Mesothelial cell of epicardium (in vitro differentiated cells): Measurements from ENCODE around the gene PPP1R26. TPM values are rescaled to one million over a fixed set of nuclear protein-coding genes. Genes with fewer than 3 reads are reported as not detected.

Experiments used
- DNase-seq, 2 experiments: peaks; one replicate each; pipeline ENCODE4 v3.0.0; 2021; ENCODE audit warnings: low spot score in 2 of 2; ENCODE audit not compliant: unreplicated experiment in 2 of 2
- H3K27ac Mint-ChIP-seq: 2 replicates; pipeline ENCODE4 v1.8.0; 2021; ENCODE audit warnings: mixed read lengths
- H3K27me3 Mint-ChIP-seq: 2 replicates; pipeline ENCODE4 v1.8.0; 2021; ENCODE audit warnings: low read depth, mixed read lengths
- H3K36me3 Mint-ChIP-seq: 2 replicates; pipeline ENCODE4 v1.8.0; 2021; ENCODE audit warnings: mixed read lengths
- H3K4me1 Mint-ChIP-seq: 2 replicates; pipeline ENCODE4 v1.8.0; 2021; ENCODE audit warnings: mixed read lengths
- H3K4me3 Mint-ChIP-seq: 2 replicates; pipeline ENCODE4 v1.8.0; 2021; ENCODE audit warnings: mild to moderate bottlenecking, moderate library complexity, mixed read lengths
- H3K9me3 Mint-ChIP-seq: 2 replicates; pipeline ENCODE4 v1.8.0; 2021; ENCODE audit warnings: mixed read lengths
- total RNA-seq: library from RNA; stranded (reverse); gene quantifications from 3 replicates; pipeline ENCODE4 v1.2.1, GENCODE V29; 2021
- TF ChIP-seq, protein P1 (sequence below): fragments of 200-600 bp; sonication (generic); IDR thresholded peaks from one replicate; pipeline ENCODE4 v1.5.0; 2021; ENCODE audit warnings: antibody characterized with exemption; ENCODE audit not compliant: unreplicated experiment

PPP1R26 gene
- total RNA-seq, 1 donor from 2014 or later, result 27.9 TPM

DNA sequence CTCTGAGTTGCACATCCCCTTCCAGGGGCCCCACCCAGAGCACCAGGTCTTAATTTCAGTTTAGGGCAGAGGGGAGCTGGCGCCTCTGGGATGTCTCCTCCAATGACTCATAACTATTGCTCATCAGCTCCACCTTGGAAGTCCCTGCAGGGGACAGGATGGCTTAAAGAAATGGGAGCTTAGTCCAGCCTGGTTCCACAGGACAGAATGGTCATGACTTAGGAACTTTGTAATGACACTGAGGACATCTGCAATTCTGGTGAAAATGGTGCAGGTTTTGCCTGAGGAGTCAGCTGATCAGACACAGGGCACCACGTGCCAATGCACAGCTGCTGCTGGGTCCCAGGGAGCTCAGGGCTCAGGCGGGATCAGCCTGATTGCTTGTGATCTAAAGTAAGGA lies 16.4 kb upstream of the PPP1R26 start:
- no peak overlapping the region for H3K4me3 Mint-ChIP-seq
- TF ChIP-seq, protein P1, sequence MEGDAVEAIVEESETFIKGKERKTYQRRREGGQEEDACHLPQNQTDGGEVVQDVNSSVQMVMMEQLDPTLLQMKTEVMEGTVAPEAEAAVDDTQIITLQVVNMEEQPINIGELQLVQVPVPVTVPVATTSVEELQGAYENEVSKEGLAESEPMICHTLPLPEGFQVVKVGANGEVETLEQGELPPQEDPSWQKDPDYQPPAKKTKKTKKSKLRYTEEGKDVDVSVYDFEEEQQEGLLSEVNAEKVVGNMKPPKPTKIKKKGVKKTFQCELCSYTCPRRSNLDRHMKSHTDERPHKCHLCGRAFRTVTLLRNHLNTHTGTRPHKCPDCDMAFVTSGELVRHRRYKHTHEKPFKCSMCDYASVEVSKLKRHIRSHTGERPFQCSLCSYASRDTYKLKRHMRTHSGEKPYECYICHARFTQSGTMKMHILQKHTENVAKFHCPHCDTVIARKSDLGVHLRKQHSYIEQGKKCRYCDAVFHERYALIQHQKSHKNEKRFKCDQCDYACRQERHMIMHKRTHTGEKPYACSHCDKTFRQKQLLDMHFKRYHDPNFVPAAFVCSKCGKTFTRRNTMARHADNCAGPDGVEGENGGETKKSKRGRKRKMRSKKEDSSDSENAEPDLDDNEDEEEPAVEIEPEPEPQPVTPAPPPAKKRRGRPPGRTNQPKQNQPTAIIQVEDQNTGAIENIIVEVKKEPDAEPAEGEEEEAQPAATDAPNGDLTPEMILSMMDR, result no peak
- H3K27me3 Mint-ChIP-seq, result peaks cover 1% of the 10 kb centered on the region
- no peak for DNase-seq
- H3K9me3 Mint-ChIP-seq, result peaks cover 4% of the 10 kb centered on the region
- no peak overlapping the region for H3K27ac Mint-ChIP-seq
- H3K4me1 Mint-ChIP-seq, result peaks cover 3% of the 10 kb centered on the region
- H3K36me3 Mint-ChIP-seq, result no peaks in the 10 kb centered on the region

DNA sequence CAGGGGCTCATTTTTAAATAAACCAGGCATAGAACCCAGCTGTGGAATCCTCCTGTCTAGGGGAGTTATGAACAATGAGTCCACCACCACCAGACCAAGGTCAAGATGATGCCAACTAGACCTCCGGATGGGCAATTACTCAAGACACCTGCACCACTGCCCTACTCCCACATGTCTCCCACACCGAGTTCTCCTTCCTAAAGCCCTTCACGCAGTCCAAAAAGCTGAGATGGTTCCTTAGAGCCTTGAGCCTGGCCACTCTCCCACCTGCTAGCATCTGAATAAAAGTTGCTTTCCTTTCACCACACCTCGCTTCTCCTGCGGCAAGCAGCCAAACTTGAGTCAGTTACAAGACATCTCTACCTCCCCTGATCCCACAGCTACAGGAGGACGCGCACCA lies 15.4 kb upstream of the PPP1R26 start:
- Mint-ChIP-seq H3K27ac (no peak overlapping the region), H3K9me3 (no peaks in the 10 kb centered on the region), H3K4me3 (no peak overlapping the region), H3K4me1 (peaks cover 12% of the 10 kb centered on the region), H3K36me3 (no peaks in the 10 kb centered on the region), H3K27me3 (peaks cover 1% of the 10 kb centered on the region)
- TF ChIP-seq, protein P1, result no peak
- no peak for DNase-seq

DNA sequence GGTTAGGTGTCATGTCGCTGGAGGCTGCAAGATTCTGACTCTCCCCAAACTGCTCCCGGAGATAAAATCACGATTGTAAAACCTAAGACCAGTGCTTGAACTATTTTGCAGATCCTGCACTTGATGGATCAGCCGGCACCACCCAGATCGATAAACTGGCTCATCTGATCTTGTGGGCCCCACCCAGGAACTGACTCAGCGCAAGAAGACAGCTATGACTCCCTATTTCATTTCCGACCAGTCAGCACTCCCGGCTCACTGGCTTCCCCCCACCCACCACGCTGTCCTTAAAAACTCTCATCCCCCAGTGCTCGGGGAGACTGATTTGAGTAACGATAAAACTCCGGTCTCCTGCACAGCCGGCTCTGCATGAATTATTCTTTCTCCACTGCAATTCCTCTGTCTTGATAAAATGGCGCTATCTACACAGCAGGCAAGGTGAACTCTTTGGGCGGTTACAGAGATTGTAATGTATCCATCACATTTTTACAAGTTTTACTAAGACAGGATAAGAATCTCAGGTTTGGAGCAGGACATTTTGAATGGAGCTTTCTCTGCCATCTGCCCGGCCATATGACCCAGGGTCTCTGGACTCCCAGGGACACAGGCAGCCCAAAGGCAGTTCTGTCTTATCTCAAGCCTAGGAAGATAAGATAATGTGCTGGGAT lies 10.6 kb upstream of the PPP1R26 start:
- TF ChIP-seq, protein P1, result no peak
- H3K9me3 Mint-ChIP-seq, result no peaks in the 10 kb centered on the region
- no peaks in the 10 kb centered on the region for H3K36me3 Mint-ChIP-seq
- peaks cover 22% of the 10 kb centered on the region for H3K4me1 Mint-ChIP-seq
- H3K27ac Mint-ChIP-seq, result peak overlapping the region; percentile 71
- DNase-seq, result no peak
- H3K27me3 Mint-ChIP-seq, result no peaks in the 10 kb centered on the region
- peak overlapping the region; percentile 51 for H3K4me3 Mint-ChIP-seq

DNA sequence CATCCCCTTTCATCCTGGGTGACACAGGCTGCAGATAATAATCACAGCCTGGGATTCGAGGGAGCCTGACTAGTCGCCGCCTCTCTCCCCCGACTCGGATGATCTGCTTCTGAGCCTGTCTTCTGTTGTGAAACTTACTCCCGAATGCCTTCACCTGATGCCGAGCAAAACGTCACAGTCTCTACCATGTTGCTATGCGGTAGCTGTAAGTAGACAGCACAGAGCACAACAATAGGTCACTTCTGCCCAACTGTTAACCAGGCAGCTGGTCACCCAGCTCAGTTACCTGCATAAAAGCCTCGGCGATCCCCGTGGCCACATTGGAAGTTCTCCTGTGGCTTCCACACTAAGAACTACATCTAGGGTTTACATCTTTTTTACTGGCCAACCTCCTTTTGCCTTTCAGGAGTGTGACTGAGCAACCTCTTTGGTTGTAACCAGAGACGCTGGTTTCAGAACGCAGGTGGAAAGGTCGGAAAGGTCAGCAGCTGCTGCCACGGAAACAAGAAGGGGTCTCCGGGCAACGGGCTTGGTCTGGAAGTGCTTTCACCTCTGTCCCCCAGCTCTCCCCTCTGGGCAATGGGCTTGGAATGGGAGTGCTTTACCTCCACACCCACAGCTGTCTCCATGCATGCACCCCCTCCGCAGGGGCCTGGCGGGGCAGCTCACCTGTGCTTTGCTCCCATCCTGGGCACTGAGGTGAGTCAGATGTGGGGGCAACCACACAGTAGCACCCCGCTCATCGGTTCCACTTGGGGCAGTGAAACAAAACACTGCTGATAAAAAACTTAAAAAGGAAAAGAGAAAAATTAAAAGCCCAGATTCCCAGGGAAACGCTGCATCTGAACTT lies 7.6 kb upstream of the PPP1R26 start:
- DNase-seq, result no peak
- Mint-ChIP-seq H3K27ac (no peak overlapping the region), H3K4me3 (no peak overlapping the region)

DNA sequence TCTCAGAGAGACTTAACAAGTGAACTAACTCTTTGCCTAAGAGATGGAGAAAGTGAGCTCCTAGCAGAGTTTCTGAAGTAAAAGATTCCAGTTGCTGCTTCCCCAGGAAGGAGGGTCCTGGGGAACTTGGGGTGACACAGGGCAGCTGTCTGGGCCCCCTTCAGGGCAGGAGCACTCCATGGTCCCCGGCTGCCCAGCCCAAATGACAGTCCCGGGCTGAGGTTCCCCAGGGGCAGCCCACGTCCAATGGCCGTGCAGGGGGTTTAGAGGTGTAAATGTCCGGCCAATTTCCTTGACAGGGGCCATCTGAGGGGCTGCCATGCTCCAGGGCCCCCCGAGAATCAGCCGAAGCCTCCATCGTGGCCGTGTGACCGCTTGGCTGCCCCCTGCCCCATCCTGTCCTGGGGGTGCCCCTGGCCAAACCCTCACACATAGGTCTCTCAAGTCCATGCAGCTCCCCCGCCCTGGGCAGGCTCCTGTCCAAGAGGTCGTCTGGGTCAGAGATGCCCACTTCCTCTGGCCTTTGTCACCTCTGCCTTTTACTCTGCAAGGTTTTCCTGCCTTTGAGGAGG lies 5.5 kb upstream of the PPP1R26 start:
- Mint-ChIP-seq H3K27ac (no peak overlapping the region), H3K4me3 (no peak overlapping the region), H3K36me3 (no peaks in the 10 kb centered on the region), H3K4me1 (peaks cover 17% of the 10 kb centered on the region), H3K9me3 (no peaks in the 10 kb centered on the region), H3K27me3 (no peaks in the 10 kb centered on the region)
- TF ChIP-seq, protein P1, result no peak
- DNase-seq, result no peak

More for the DNA sequence above, 7.6 kb upstream of the PPP1R26 start:
- no peaks in the 10 kb centered on the region for H3K9me3 Mint-ChIP-seq
- no peaks in the 10 kb centered on the region for H3K36me3 Mint-ChIP-seq
- H3K4me1 Mint-ChIP-seq, result peaks cover 22% of the 10 kb centered on the region
- no peaks in the 10 kb centered on the region for H3K27me3 Mint-ChIP-seq
- TF ChIP-seq, protein P1, result no peak
